GM23248 (cell line): ENCODE measurements around the gene LARP4B. TPM values are rescaled to one million over a fixed set of nuclear protein-coding genes. Genes with fewer than 3 reads are reported as not detected.

Experiments used
- DNase-seq: peaks from one replicate; pipeline ENCODE4 v3.0.0-alpha.2; 2015
- H2AFZ ChIP-seq: fragments of 200-600 bp; sonication (generic); 2 replicates; pipeline ENCODE4 v1.6.1; 2016; ENCODE audit warnings: antibody characterized with exemption
- H3F3A ChIP-seq: fragments of 200-600 bp; sonication (generic); 2 replicates; pipeline ENCODE4 v1.6.1; 2016; ENCODE audit warnings: mild to moderate bottlenecking, antibody characterized with exemption, mixed run types; ENCODE audit not compliant: insufficient read depth
- H3K27ac ChIP-seq: fragments of 200-600 bp; sonication (generic); 2 replicates; pipeline ENCODE4 v1.5.1; 2016; ENCODE audit warnings: mild to moderate bottlenecking
- H3K27me3 ChIP-seq: fragments of 200-600 bp; sonication (generic); replicated peaks from 2 replicates; pipeline ENCODE4 v1.6.1; 2016; ENCODE audit warnings: mild to moderate bottlenecking; ENCODE audit not compliant: insufficient read depth
- H3K36me3 ChIP-seq: fragments of 200-600 bp; sonication (generic); 2 replicates; pipeline ENCODE4 v1.6.1; 2016; ENCODE audit warnings: low read depth, mild to moderate bottlenecking
- H3K4me1 ChIP-seq: fragments of 200-600 bp; sonication (generic); 2 replicates; pipeline ENCODE4 v1.6.1; 2016; ENCODE audit warnings: mild to moderate bottlenecking; ENCODE audit not compliant: insufficient read depth
- H3K4me2 ChIP-seq: fragments of 200-600 bp; sonication (generic); one replicate; pipeline ENCODE4 v1.6.1; 2016; ENCODE audit warnings: mild to moderate bottlenecking; ENCODE audit not compliant: unreplicated experiment
- H3K4me3 ChIP-seq: fragments of 200-600 bp; sonication (generic); 2 replicates; pipeline ENCODE4 v1.5.1; 2016; ENCODE audit warnings: mild to moderate bottlenecking
- H3K79me2 ChIP-seq: fragments of 200-600 bp; sonication (generic); 2 replicates; pipeline ENCODE4 v1.6.1; 2016; ENCODE audit warnings: mild to moderate bottlenecking; ENCODE audit not compliant: insufficient read depth
- H3K9ac ChIP-seq: fragments of 200-600 bp; sonication (generic); 2 replicates; pipeline ENCODE4 v1.6.1; 2016; ENCODE audit warnings: mild to moderate bottlenecking
- H3K9me2 ChIP-seq: fragments of 200-600 bp; sonication (generic); 2 replicates; pipeline ENCODE4 v1.6.1; 2016; ENCODE audit warnings: mixed run types, mild to moderate bottlenecking, moderate library complexity; ENCODE audit not compliant: insufficient read depth
- H3K9me3 ChIP-seq: fragments of 200-600 bp; sonication (generic); one replicate; pipeline ENCODE4 v1.6.1; 2017; ENCODE audit warnings: low read depth
- H4K20me1 ChIP-seq: fragments of 200-600 bp; sonication (generic); 2 replicates; pipeline ENCODE4 v1.6.0; 2016; ENCODE audit not compliant: insufficient read depth
- EZH2 ChIP-seq: fragments of 200-600 bp; sonication (generic); IDR thresholded peaks from 2 replicates; pipeline ENCODE4 v1.6.1; 2018; ENCODE audit warnings: antibody characterized with exemption, mild to moderate bottlenecking; ENCODE audit not compliant: insufficient read depth, poor library complexity, severe bottlenecking
- EZH2phosphoT487 ChIP-seq: fragments of 200-600 bp; sonication (generic); IDR thresholded peaks from 2 replicates; pipeline ENCODE4 v1.6.1; 2018; ENCODE audit warnings: antibody characterized with exemption, moderate library complexity, mild to moderate bottlenecking, low read depth; ENCODE audit not compliant: insufficient read depth
- WGBS, 2 experiments: methylation state at CpG; one replicate each; pipeline ENCODE4 v1.1.6; 2015 to 2017; ENCODE audit warnings: low lambda C conversion rate in 2 of 2, low coverage in 1 of 2; ENCODE audit errors: missing lambda C conversion rate in 2 of 2; 5-methylcytosine and 5-hydroxymethylcytosine counted together
- in situ Hi-C: fragments of 300-500 bp; cut with MboI; formaldehyde crosslinking; loops from 2 replicates; pipeline ENCODE4 v1.15.0; 2020
- polyA plus RNA-seq: library from polyadenylated mRNA; unstranded; fragments of >200 nt; fragmentation: Nextera tagmentation; extraction: Ambion mirVana; gene quantifications from 2 replicates; pipeline ENCODE4 v1.2.1, GENCODE V29; 2016
- total RNA-seq: library from RNA; depleted of rRNA; stranded (reverse); fragments of >200 nt; shearing (Covaris generic); gene quantifications from 2 replicates; pipeline ENCODE4 v1.2.3, GENCODE V29; 2014

Gene LARP4B
- total and polyA plus RNA-seq, 2 experiments from 2014 or later = 20.7 to 30.8 TPM

GRCh38 chr10:821322-821721, 110.2 kb downstream of the LARP4B start:
- TF ChIP-seq EZH2phosphoT487 (no peak), EZH2 (no peak)
- peaks cover 57% of the 10 kb centered on the region for H3K36me3 ChIP-seq
- in situ Hi-C loops = no loop called here
- H3K9me3 ChIP-seq = no peaks in the 10 kb centered on the region
- peaks cover 25% of the 10 kb centered on the region for H3K79me2 ChIP-seq
- H3K9me2 ChIP-seq = no peaks in the 10 kb centered on the region
- no peak overlapping the region for H2AFZ ChIP-seq
- H3K27ac ChIP-seq = no peak overlapping the region
- DNase-seq = peak; percentile 53
- H3K4me1 ChIP-seq = peaks cover 10% of the 10 kb centered on the region; the same call in 1 of the 2 replicates
- H3F3A ChIP-seq = peaks cover 28% of the 10 kb centered on the region
- no peak overlapping the region for H3K4me3 ChIP-seq
- no peak overlapping the region for H3K9ac ChIP-seq
- no peaks in the 10 kb centered on the region for H4K20me1 ChIP-seq
- H3K4me2 ChIP-seq = no peak overlapping the region
- no peaks in the 10 kb centered on the region for H3K27me3 ChIP-seq
- 92 to 100% methylated on average over 5 of the region's 5 CpGs for WGBS, 2 experiments

- H3K36me3 ChIP-seq = peaks cover 58% of the 10 kb centered on the region
- 90 to 93% methylated on average over 8 of the region's 8 CpGs for WGBS, 2 experiments
These were observed 111.7 kb downstream of the LARP4B start for GRCh38 chr10:819816-820215.

GRCh38 chr10:819326-819725, 112.2 kb downstream of the LARP4B start:
- TF ChIP-seq EZH2phosphoT487 (no peak), EZH2 (no peak)
- peaks cover 22% of the 10 kb centered on the region; the same call in 1 of the 2 replicates for H3K79me2 ChIP-seq
- no peak overlapping the region for H3K4me2 ChIP-seq
- H3F3A ChIP-seq = peaks cover 28% of the 10 kb centered on the region
- no peak overlapping the region for H2AFZ ChIP-seq
- peaks cover 58% of the 10 kb centered on the region for H3K36me3 ChIP-seq
- in situ Hi-C loops = no loop called here
- H3K9ac ChIP-seq = no peak overlapping the region
- H3K27me3 ChIP-seq = no peaks in the 10 kb centered on the region
- H3K9me2 ChIP-seq = no peaks in the 10 kb centered on the region
- no peaks in the 10 kb centered on the region for H3K9me3 ChIP-seq
- H3K4me1 ChIP-seq = peaks cover 10% of the 10 kb centered on the region; the same call in 1 of the 2 replicates
- H3K4me3 ChIP-seq = no peak overlapping the region
- DNase-seq = peak; percentile 75
- 31 to 34% methylated on average over 9 of the region's 9 CpGs for WGBS, 2 experiments
- peak overlapping the region; percentile 46 for H3K27ac ChIP-seq
- H4K20me1 ChIP-seq = no peaks in the 10 kb centered on the region

More at GRCh38 chr10:819816-820215, 111.7 kb downstream of the LARP4B start:
- Histone ChIP-seq H3K9me3 (no peaks in the 10 kb centered on the region), H3F3A (peaks cover 28% of the 10 kb centered on the region), H3K4me3 (no peak overlapping the region), H4K20me1 (no peaks in the 10 kb centered on the region), H3K79me2 (peaks cover 22% of the 10 kb centered on the region), H3K4me1 (peaks cover 10% of the 10 kb centered on the region; the same call in 1 of the 2 replicates), H3K4me2 (no peak overlapping the region), H3K27me3 (no peaks in the 10 kb centered on the region), H3K27ac (peak overlapping the region; percentile 46), H2AFZ (no peak overlapping the region), H3K9ac (no peak overlapping the region), H3K9me2 (no peaks in the 10 kb centered on the region)
- no peak for TF ChIP-seq EZH2
- TF ChIP-seq EZH2phosphoT487 = no peak
- in situ Hi-C loops = no loop called here
- no peak for DNase-seq

GRCh38 chr10:818526-819220, 112.8 kb downstream of the LARP4B start:
- Histone ChIP-seq H3K27me3 (no peaks in the 10 kb centered on the region), H3K4me1 (peaks cover 10% of the 10 kb centered on the region; the same call in 1 of the 2 replicates), H3K4me2 (no peak overlapping the region), H3K79me2 (peaks cover 22% of the 10 kb centered on the region; the same call in 1 of the 2 replicates), H3K9me3 (no peaks in the 10 kb centered on the region), H3K9me2 (no peaks in the 10 kb centered on the region), H3F3A (peaks cover 28% of the 10 kb centered on the region), H3K4me3 (no peak overlapping the region), H4K20me1 (no peaks in the 10 kb centered on the region), H3K9ac (no peak overlapping the region), H3K36me3 (peaks cover 54% of the 10 kb centered on the region), H2AFZ (no peak overlapping the region), H3K27ac (peak overlapping the region; percentile 46)
- in situ Hi-C loops = no loop called here
- TF ChIP-seq EZH2phosphoT487 (no peak), EZH2 (no peak)
- 89 to 91% methylated on average over 9 of the region's 9 CpGs for WGBS, 2 experiments
- no peak for DNase-seq
